HG03139 (cell line): ENCODE measurements around the gene GAS2L2.

Source experiments
- ATAC-seq: cut with Tn5 transposase; IDR thresholded peaks from one replicate; pipeline ENCODE4 v1.9.1; 2021; ENCODE audit not compliant: unreplicated experiment

The GAS2L2 gene

GRCh38 chr17:35748341-35748841 lies 4.6 kb downstream of the GAS2L2 start:
- no peak for ATAC-seq

GRCh38 chr17:35747540-35748017 lies 5.5 kb downstream of the GAS2L2 start:
- no peak for ATAC-seq

GRCh38 chr17:35745749-35746320 lies 7.2 kb downstream of the GAS2L2 start:
- ATAC-seq = no peak

- no peak for ATAC-seq
These were observed 7.8 kb downstream of the GAS2L2 start for GRCh38 chr17:35745246-35745645.

DNA sequence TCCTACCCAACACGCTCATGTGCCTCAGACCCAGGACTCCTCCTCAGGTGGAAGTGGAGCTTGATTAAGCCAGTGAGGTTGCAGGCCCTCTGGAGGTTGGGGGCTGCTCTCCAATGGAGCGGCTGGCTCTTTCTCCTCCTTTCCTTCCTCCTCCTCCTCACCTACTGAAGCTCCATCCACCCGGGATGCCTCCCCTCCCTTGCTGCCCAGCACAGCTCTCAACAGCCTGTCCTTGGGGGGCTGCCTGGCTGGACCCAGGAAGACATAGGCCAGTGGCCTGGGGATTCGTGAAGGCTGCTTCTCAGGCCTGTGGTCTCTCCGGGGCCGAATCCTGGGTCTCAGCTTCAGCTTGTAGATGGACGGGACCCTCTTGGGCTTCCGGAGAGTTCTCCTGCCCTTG lies 8.2 kb downstream of the GAS2L2 start:
- ATAC-seq = no peak

- ATAC-seq = no peak
These were observed 9.3 kb downstream of the GAS2L2 start for GRCh38 chr17:35743626-35744328.

- ATAC-seq = no peak
These were observed 10.1 kb downstream of the GAS2L2 start for GRCh38 chr17:35742896-35743477.

GRCh38 chr17:35742496-35742895 lies 10.5 kb downstream of the GAS2L2 start:
- no peak for ATAC-seq

GRCh38 chr17:35740997-35741931 lies 11.8 kb downstream of the GAS2L2 start:
- no peak for ATAC-seq

DNA sequence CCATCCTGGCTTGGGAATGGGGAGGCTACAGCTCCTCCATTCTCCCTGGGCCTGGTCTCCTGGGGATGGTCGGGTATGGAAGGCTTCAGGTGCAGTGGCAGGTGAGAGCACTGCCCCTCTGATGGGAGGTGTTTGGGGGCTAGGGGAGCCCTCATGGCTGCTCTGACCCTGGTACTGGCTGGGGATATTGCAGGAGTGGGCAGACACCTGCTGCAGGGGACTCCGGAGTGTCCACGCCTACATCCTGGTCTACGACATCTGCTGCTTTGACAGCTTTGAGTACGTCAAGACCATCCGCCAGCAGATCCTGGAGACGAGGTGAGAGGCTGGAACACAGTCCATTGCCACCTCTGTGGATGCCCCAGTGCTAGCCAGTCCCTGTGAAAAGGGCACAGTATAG lies 12.8 kb downstream of the GAS2L2 start:
- ATAC-seq = no peak

DNA sequence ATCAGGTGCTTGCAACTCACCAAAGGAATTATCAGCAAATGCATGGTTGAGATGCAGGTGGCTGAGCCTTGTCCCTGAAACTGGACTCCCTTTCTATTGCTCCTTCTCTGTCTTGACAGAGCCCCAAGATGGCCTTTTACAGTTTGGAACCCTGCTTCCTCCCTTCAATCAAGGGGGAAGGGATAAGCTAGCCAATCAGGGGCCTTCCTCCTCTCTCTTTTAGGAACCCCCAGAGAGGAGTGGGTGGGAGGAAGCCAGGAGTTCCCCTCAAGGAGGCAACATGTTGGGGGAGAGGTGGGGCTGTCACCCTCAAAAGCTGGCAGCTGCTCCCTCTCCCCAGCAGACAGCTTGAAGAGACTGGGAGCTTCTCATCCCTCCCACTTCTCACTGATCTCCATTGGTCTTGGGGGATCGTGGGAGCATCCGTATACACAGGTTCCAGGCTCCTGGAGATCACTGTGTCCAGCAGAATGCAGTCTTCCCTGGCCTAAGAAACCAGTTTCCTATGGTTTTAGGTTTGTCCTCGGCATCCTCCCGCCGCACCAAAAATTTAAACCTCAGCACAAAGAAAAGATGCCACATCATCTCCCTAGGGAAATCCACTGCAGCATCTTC lies 14.4 kb downstream of the GAS2L2 start:
- ATAC-seq = no peak

DNA sequence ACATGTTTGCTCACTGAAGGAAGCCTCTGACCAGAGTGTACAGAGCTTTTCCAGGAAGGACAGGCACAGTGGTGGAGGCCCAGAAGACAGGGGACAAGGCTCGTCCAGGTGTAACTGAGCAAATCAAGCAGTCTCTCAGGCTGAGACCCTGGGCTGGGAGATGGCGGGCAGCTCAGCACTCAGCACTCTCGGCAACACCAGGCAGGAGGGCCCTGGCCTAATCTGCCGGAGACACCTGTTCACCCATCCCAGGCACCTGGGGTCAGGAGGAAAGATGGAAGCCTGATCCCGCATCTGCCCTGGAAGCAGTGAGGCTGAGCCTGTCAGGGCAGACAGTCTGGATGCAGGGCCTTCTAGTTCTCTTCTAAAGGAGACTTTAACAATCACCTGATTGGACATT lies 16.8 kb downstream of the GAS2L2 start:
- no peak for ATAC-seq

DNA sequence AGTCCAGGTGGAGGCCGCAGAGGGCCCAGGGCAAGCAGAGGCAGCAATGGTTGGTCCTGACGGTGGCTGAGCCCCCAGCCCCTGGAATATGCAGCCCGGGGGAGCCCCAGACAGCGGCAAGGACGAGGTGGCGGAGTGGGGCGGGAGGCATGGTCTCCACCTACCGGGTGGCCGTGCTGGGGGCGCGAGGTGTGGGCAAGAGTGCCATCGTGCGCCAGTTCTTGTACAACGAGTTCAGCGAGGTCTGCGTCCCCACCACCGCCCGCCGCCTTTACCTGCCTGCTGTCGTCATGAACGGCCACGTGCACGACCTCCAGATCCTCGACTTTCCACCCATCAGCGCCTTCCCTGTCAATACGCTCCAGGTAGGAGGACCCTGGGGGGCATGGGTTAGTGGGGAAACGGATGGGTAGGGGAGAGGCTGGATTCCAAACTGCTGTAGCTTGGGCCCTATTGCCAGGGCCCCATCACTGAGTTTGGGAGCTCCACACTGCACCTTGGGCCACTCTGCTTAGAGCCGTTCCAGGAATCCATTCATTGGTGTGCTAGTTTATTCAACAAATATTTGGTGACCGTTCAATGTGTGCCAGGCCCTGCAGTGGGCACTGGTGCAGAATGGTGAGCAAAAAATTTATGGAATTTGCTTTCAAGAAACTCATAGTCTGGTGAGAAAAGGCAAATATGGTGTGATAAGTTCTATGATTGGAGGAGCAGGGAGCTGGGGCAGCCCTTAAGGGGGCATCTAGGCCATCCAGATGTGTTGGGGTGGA lies 17.8 kb downstream of the GAS2L2 start:
- no peak for ATAC-seq

GRCh38 chr17:35734396-35734795 lies 18.6 kb downstream of the GAS2L2 start:
- no peak for ATAC-seq

DNA sequence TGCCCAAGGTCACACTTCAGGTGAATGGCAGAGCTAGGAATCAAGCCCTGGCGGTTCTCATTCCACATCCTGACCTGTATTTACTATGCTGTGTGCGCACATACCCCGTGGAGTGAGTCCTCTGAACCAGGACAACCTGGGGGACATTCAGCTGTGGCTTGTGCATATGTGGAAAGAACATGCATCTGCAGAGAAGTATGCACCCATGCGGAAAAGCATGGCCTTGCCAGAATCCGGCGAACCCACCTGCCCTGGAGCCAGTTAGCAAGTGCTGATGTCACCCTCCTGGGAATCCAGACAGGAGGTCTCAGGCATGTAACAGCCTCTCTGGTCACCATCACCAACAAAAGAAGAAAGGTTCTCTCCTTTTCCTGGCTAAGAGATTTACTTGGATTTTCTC lies 19.7 kb downstream of the GAS2L2 start:
- no peak for ATAC-seq

DNA sequence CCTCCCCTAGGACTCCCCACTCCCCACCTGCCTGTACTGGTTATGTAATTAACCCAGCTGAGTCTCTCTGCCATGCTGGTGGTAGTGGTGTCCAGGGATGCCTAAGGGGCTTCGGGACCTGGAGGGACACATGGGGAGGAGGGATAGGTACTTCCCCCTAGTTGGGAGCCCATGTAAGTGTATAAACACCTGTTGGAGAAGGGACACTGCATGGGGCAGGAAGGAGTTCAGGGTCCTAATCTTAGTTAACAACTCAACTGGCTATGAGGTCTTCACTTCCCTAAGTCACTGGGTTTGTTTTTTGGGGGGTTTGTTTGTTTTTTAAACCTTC lies 20.3 kb downstream of the GAS2L2 start:
- ATAC-seq = no peak

DNA sequence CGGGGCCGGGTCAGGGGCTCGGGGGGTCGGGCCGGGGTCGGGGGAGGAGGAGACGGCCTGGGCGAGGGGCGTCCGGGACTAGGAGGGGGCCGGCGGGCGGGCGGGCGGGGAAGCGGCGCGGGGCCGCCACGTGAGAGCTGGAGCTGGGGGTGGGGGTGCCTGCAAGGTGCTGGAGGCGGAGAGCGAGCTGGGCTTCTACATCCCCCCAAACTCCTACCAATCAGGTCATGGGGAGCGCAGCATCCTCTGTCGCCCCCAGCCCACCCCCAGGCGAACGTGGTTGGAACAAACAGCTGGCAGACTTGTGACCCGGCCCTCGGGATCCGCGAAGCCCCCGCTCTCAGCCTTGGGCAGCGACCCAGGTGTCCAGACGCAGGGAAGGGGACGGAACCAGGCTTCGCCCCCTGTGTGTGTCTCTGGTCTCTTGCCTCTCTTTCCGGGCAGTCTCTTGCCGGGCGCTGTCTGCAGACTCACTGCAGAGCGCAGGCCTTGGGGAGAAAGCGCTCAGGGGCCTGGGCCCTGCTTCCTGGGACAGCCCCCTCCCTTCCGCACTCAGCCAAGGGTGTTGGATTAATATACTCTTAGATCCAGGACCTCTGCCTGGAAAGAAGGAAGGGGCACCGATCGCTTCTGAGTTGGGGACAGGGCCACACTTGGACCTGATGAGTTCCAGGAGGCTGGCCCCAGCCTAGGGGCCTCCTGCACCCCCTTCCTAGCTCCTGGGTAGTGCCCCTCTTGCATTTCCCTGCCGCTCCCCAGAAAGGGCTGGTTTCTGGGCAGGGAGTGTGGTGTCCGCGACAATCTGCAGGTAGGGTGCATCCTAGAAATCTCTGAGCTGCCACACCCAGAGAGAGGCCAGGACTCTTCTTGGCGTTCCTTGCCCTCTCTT lies 20.9 kb downstream of the GAS2L2 start:
- ATAC-seq = no peak

- ATAC-seq = no peak
These were observed 21.7 kb downstream of the GAS2L2 start, which contains the start of gene RASL10B for GRCh38 chr17:35731239-35731916. RASL10B (plus strand) TSS chr17:35731639; CDS start chr17:35735185, 3,546 bp downstream.
